Activated CD4-positive, alpha-beta T cell treated with anti-CD3 and anti-CD28 coated beads for 1 hour (primary cell): ENCODE results near the gene TMEM198.

ENCODE experiments used
- DNase-seq: peaks from one replicate; pipeline ENCODE4 v3.0.0-alpha.2; 2020

The TMEM198 gene

DNA sequence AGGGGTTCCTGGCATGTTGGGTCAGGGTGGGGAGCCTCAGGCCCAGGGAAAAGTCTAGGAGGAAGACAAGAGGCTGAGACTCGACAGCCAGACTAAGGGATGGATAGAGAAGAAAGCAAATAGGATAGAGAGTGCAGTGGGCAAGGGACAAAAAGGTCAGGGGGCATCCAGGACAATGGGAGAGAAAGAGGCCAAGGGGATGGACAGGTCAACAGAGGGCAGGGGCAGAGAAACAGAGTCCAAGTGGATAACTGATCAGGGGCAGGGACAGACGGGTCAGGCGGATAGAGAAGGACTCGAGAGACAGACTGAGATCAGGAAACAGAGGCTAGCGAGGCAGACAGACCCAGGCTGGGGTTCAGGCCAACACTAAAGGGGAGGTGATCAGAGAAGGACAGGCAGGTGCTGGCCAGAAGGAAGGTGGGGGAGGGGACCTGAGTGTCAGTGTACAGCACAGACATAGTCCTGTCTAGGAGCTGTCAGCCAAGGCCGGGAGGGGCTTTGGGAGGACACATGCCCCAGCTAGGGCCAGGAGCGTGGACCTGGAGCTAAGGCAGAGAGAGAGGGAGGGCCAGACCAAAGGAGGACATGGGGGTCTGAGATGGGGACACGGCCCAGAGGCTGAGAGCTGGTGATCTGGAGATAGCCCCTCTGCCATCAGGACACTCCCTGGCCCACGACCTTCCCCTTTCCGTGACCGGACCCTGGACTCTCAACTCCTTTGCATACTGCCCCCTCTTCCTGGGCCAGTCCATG is 17.3 kb upstream of the TMEM198 start:
- DNase-seq: no peak

DNA sequence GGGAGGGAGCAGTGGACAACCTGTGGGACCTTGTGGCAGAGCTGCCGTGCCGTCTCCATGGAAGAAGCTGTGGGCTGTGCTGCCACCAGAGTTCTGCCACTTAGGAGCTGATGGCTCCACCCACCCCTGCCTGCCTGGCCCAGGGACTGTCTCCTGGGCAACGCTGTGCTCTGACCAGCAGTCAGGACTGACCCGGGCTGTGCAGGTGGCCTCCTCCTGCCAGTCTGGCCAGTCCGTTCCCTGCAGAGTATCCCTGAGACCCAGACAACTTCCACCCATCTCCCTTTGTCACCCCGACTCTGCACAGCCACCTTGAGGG is 16.8 kb upstream of the TMEM198 start:
- DNase-seq: no peak

DNA sequence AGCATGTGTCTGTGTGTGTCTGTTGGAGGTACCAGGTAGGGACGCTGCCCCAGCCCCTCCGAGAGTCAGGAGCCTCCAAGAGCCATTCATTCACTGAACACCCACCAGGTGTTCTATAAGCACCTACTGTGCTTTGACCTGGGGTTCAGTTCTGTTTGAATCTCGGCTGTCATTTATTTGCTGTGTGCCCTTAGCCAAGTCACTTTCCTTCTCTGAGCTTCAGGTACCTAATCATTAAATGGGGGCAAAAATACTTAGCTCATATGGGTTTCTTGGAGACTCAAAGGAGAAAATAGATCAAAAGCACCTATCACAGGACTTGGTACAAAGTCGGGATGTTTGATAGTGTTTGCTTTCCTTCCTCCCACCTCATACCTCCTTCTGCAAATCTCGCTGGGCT is 16.4 kb upstream of the TMEM198 start:
- no peak for DNase-seq

DNA sequence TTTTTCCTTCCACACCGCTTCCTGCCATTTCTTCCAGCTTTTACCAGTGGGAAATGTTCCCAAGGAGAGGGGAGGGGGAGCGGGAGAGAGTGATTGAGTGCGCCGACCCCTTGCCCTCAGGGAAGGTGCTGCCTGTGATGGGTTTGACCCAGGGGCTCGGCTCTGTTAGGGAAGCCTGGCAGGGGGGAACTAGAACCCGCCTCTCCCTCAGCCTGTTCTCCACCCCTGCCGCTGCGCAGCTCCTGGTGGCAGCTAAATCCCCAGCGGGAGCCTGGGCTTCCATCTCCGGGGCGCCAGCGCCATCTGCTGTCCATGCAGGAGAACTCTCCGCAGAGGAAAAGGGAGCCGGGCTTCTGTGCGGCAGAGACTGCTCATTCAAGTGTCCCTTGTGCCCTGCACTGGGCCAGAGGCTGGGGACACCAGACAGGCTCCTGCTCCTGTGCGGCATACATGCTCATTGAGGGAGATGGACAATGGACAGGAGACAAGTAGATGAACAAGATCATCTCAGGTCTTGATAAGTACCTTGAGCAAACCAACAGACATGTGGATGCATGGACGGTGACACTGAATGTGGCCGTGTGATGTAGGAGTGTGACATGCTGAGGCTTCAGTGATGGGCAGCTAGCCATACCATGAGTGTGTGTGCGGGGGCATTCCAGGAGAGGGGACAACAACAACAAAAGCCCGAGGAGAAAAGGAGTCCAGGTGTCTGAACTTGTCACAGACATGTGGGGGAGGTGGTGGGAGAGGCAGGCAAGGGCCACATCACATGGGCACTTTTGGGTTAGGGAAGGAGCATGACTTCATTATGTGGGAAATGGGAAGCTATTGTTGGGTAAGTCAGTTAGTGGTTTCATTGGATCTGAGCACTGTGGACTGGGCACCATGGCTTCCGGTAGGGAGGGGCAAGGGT is 13.5 kb upstream of the TMEM198 start:
- peak; percentile 79 for DNase-seq

DNA sequence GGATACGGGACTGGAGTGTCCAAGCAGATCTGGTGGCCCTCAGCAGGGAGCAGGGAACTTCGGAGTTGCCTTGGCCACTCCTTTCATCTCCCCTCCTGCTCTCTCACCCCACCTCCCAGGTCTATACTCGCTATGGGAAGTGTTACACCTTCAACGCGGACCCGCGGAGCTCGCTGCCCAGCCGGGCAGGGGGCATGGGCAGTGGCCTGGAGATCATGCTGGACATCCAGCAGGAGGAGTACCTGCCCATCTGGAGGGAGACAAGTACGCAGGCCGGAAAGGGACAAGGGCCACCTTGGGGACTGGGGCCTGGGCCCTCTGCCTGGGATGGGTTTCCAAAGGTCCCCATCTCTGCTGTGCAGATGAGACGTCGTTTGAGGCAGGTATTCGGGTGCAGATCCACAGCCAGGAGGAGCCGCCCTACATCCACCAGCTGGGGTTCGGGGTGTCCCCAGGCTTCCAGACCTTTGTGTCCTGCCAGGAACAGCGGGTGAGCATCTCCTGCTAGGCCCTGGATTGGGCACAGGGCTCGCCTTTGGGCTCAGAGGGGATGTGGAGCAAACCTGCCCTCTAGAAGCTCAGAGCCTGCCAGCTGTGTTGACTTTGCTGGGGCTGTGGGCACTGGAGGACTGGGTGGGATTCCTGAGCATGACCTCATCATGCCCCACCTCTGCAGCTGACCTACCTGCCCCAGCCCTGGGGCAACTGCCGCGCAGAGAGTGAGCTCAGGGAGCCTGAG is 12.0 kb upstream of the TMEM198 start:
- no peak for DNase-seq

DNA sequence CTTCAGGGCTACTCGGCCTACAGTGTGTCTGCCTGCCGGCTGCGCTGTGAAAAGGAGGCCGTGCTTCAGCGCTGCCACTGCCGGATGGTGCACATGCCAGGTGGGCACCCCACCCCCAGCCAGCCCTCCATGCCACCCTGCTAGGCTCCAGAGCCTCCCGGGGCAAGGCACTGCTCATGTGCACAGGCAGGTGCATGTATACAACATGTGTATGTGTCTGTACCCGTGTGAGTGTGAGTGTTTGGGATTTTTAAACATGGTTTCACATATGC is 11.5 kb upstream of the TMEM198 start:
- DNase-seq: no peak

DNA sequence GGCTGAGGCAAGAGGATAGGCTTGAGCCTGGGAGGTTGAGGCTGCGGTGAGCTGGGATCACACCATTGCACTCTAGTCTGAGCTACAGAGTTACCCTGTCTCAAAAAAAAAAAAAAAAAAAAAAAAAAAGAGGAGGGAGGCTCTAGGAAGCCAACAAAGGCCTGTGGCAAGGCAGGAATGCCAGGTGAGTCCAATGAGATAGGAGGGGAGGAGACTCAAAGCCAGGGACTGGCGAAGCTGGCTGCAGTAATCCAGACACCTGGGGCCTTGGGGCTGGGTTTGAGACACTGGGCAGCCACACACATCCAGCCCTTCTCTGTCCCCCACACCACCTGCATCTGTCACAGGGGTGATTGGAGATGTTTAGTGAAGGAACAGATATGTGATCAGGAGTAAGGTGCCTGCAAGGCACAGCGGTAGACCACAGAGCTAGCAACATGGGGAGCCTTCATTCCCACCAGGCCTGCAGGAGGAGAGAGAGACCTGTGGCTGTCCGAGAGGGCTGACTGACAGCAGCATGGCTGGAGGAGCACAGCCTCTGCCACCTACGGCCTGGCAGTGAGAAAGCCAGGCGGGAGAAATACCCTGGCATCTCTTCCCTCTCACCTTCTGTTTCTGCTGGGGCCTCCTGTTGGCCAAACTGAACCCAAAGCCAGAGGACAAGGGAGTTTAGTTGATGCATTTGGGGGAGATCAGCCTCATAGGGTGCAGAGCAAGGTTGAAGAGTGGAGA is 9.7 kb upstream of the TMEM198 start:
- no peak for DNase-seq

DNA sequence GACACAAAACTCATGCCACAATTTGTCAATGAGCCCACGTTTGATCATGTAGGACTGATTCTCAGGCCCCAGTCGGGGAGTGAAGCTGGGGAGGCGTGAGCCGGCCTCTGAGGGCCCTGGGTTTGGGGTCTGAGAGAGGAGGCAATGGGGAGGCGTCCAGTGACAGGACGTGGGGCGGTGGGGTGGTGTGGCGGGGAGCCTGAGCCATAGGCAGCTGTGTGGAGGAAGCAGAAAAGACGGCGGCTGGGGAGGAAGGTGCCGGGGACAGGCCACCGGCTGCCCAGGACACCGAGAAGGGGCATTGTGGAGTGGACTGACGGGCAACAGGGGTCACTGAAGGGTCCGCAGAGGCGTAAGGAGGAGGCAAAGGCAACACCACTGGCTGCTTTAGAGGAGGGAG is 7.4 kb upstream of the TMEM198 start:
- no peak for DNase-seq

DNA sequence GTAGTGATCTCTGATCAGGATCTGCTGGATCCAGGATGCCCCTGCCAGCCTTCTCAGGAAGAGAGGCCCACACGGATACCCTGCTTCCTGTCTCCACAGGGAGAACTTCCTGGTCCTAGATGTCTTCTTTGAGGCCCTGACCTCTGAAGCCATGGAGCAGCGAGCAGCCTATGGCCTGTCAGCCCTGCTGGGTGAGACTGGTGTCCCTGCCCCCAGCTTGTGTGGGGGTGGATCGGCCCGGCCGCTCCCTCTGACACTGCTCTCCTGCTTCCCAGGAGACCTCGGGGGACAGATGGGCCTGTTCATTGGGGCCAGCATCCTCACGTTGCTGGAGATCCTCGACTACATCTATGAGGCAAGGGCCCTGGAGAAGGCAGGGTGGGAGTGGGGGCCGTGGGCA is 6.9 kb upstream of the TMEM198 start:
- DNase-seq: no peak

DNA sequence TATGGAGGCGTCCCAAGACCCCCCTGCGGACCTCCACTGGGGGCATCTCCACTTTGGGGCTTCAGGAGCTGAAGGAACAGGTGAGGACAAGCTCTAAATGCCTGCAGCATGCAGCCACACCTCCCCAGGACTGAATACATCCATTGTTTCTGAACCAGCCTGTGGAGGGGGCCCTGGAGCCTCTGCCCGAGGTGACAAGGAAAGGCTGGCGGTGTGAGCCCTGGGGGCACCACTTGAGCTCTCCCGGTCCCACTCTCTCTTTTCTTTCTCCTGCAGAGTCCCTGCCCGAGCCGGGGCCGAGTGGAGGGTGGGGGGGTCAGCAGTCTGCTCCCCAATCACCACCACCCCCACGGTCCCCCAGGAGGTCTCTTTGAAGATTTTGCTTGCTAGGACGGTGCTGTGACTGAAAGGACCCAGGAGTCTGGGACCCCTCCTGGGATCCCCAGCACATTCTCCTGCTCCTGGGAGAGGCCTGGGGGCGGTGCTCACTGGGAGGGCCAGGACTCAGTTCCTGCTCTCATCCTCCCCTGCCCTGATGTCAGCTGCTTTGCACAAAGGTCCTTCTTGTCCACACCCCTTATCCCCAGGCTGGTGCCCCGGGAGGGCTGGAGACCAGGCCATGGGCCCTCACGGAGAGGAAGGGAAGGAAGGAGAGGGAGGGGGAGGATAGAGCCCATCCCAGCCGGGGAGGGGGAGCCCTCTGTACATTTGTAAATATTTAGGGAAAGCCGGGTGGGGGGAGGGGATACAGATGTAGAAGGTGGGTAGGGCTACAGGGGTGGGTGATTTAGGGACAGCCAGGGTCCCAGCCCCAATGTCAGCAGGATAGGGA is 6.0 kb upstream of the TMEM198 start:
- no peak for DNase-seq

DNA sequence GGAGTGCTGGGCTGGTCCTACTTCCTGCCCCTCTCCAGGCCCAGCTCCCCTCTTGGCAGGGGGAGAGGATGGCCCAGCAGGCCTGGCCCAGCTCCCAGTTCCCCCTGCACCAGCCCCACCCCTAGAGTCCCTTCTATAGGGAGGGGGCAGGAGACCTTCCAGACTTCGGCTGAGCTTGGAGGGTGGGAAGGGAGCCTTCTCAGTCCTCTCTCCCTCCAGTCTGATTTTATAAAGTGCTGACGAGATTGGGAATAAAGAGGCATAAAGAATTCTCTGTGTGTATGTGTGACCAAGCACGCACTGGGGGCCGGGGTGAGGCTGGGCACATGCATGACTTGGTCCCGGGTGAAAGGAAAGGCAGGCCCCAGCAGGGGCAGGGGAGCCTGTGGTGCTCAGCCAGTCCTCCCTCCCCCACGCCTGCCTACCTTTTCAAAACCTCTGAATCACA is 5.3 kb upstream of the TMEM198 start:
- no peak for DNase-seq

DNA sequence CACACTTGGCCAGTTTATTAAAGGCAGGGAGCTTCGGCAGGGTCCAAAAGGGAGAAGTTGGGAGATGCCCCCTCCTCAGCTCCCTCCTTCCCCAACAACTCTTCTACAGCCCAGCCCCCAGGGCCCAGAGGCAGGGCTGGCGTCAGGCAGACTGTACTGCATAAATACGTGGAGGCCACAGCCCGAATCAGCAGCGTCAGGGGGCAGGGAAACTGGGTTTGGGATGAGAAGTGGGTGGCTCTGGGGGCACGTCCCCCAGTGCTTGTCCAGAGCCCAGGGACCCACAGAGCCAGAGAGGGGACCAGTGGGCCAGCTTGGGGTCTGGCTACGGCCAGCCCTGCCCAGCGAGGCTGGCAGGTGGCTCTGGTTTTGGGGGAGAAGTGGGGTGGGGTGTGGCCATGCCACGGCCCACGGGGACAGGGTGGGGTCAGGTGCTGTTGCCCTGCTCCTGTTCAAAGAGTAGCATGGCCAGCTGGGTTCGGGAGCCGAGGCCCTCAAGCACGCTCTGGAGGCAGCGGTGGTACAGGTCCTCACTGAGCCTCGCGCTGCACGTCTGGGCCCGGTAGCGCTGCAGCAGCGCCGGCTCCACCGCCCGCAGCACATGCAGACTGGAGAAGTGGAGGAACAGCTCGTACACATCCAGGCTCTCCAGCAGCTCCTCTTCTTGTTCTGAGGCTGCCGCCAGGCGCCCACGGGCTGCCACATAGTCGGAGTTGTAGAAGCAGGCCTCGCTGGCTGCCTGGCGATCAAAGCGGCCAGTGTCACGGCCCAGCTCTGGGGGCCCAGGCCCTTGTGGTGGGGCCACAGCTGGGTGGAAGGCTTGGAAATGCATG is 4.7 kb upstream of the TMEM198 start:
- DNase-seq: no peak

DNA sequence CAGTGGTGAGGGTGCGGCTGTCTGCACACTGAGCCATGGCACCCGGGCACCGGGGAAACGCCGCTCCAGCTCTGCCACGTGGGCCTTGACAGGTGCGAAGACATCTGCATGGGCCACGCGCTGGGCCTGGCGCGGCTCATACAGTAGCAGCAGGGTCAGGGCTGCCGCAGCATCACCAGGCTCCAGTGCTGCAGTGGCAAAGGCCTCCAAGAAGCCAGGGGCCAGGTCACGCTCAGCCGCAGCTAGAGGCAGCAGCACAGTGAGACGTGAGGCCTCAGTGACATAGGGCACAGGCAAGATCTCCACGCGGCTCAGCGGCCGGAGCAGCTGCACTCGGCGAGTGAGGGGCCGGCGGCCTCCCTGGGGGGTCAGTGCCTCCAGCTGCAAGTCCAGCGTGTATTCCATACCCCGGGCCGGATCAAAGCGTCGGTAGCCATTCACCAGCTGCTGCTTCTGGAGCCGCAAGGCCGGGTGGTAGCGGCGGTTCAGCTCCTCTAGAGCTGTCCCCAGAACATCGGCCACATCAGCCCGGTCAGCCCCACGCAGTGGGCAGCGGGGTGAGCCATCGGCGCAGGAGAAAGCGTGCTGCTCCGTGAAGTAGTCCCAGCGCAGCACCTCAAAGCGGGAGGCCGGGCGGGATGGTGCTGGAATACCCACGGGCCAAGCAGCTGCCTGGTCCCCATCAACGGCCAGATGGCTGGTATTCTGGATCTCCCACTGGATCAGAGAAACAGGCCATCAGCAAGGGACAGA is 3.7 kb upstream of the TMEM198 start:
- DNase-seq: no peak

DNA sequence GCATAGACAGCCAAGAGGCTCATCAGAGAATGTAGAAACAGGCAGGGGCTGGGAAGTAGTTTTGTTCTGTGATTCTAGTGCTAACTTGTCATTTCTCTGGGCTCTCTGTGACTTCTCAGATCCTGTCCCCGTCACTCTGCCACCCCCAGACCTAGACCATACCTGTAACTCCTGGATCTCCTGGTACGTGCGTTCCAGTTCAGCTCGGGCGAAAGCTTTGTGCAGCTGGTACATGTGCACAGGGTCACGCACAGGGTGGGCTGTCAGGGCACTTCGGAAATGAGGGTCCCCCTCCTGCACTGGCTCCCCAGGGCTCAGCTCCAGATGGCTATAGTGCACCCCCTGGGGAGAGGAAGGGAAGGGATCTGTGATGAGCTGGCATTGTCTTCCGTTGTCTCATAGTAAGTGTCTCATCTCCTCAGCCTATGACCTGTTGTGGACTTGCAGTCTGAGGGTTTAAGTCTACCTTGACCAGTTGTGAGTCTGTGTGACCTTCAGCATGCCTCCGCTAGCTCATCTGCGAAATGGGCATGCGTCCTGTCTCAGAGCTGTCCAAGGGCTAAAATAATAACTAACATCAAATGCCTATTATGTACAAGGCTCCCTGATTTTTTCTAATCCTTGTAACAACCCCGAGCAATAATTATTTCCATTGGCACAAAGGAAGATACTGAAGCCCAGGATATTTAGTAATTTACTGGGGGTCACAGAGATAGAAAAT is 2.9 kb upstream of the TMEM198 start:
- no peak for DNase-seq

DNA sequence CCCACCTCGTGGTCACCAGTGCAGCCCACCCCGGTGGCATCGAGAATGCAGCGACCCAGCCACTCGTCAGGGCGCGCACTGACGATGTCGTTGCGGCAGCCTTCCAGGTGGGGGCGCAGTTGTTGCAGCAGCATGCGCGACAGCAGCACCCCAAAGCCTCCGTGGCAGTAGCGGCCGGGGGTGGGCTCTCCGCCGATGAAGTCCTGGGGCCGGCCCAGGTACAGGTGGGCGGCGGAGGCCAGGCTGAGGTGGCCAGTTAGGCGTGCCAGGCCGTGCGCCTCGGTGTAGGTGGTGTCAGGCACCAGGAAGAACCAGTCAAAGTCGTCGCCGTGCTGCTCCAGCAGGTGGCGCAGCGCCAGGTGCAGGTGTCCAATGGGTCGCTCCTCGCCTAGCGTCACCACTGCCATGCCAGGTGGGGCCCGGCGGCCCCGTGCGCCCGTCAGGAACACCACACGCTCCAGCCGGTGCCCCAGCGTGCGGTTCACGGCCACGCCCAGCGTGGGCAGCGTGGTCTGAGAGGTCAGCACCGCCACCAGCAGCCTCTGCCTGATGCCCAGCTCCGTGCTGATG is 2.1 kb upstream of the TMEM198 start:
- DNase-seq: peak; percentile 77

DNA sequence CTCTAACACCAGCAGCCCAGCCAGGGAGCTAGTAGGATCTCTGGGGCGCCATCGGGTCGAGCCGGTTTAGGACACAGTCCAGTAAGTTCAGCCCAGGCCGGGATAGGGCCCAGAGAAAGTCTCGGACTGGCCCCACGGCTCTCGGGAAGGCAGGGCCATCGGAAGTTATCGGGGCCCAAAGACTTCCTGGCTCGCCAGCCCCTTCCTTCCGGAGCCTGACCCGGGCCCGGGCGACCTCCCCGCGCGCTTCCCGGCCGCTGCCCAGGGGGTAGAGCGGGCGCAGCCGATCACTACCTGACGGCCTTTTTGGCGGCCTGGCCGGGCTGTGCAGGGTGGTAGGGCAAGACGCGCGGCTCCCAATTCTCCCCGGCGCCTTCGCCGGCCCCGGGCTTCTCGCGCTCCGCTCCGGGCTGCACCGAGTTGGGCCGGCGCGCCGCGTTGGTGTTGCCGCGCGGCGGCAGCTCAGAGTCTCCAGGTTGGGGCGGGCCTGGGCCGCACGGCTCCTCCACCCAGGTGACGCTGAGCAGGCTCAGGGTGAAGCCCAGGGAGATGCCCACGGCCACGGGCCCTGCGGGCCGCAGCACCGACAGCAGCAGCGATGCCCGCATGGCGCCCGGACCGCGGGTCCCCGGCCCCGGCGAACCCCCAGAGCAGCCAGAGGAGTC is 765 bp upstream of the TMEM198 start:
- DNase-seq: no peak

DNA sequence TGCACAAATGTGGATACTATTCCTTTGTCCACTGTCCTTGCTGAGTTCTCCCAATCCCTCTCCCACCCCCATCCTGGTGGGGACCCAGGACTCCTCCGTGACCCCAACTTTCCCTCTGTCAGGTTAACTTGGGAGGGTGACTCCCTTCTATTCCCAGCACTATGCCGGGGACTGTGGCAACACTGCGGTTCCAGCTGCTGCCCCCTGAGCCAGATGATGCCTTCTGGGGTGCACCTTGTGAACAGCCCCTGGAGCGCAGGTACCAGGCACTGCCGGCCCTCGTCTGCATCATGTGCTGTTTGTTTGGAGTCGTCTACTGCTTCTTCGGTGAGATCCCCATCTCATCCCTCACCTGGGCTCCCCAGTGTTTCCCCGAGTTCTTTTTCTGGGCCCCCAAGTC is 739 bp downstream of the TMEM198 start:
- no peak for DNase-seq

DNA sequence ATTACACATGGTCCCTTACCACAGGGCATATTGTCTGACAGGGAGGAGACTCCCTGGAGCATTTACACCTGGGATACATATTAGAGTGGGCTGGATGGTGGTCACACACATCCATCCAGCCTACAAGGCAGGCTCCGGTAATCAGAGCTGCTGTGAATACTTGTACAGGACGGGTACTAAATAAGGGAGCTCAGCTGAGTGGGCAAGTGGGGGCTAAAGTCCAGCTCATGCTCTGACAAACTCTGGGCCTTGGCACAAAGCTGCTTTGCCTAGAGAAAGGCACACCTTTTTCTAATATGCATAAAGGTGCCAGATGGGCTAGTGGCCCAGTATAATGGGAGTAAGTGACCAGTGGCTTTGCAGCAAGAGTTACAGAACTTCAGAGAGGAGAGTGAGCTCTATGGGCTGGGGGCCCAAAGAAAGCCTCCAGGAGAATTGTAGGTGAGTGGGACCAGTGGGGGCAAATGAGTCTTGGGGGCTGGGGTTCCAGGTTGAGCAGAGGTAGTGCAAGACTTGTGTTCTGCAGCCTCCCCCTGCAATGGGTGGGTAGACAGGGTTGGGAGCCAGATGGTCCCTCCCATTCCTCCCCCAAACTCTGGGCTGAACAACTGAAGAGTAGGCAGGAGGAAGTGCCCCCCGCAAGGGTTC is 1.6 kb downstream of the TMEM198 start:
- no peak for DNase-seq
